Measurements from ENCODE around the gene RFX2.
"Not testable (repeated sequence)": the region's sequence is repeated elsewhere in the genome, so short reads cannot be mapped to it uniquely, and the experiment has no call there.

GRCh38 chr19:6006070-6006446 is 104.2 kb downstream of the RFX2 start:
- not testable (repeated sequence) for TF ChIP-seq CTCF, POLR2AphosphoS5, EP300 (IDR thresholded peaks at IDR 0.05)
